Muscle layer of duodenum (tissue), 2 donors: ENCODE data around the gene HEMK1.

ENCODE experiments used
- H3K27ac ChIP-seq: one replicate; pipeline ENCODE4 v1.7.0; 2013; ENCODE audit warnings: mild to moderate bottlenecking, low read length
- H3K27me3 ChIP-seq: one replicate; pipeline ENCODE4 v1.7.0; 2013; ENCODE audit warnings: low read depth, mild to moderate bottlenecking, control low read depth, low read length
- H3K36me3 ChIP-seq, 2 donors: one replicate each; pipeline ENCODE4 v1.7.0; 2013; ENCODE audit warnings: low read length in 2 of 2, control low read depth in 1 of 2, mild to moderate bottlenecking in 1 of 2; ENCODE audit not compliant: insufficient read depth in 2 of 2, control insufficient read depth in 1 of 2
- H3K4me1 ChIP-seq, 2 donors: one replicate each; pipeline ENCODE4 v1.7.0; 2013; ENCODE audit warnings: low read length in 2 of 2, mild to moderate bottlenecking in 2 of 2, control low read depth in 1 of 2, moderate library complexity in 1 of 2; ENCODE audit not compliant: insufficient read depth in 2 of 2, control insufficient read depth in 1 of 2
- H3K4me3 ChIP-seq, 2 donors: one replicate each; pipeline ENCODE4 v1.7.0; 2013; ENCODE audit warnings: low read length in 2 of 2, low read depth in 1 of 2, mild to moderate bottlenecking in 1 of 2
- H3K9me3 ChIP-seq, 2 donors: one replicate each; pipeline ENCODE4 v1.7.0; 2013; ENCODE audit warnings: low read length in 2 of 2, control low read depth in 1 of 2, mild to moderate bottlenecking in 1 of 2; ENCODE audit not compliant: control insufficient read depth in 1 of 2
- donor health status: healthy.

The HEMK1 gene

DNA sequence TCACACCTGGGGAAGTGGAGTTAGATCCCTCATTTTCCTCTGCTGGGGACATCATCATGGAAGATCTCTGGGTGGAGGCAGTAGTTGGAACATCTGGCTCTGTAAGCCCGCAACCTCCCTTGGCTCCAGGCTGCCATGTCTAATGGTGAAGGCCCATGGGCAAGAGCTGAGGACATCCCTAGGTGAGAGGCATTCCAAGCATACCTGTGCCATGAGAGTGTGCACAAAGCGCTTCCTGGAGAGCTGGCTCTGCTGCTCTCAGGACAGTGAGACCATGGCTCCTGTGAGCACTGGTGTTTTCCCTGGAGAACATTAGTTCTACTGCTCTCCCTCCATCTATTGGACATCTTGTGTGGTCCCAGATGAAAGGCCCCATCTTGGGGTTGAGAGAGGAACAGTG is 55.3 kb downstream of the HEMK1 start:
- Histone ChIP-seq H3K27me3 (no peaks in the 10 kb centered on the region), H3K27ac (no peak overlapping the region), H3K4me3 (no peak overlapping the region), H3K9me3 (no peaks in the 10 kb centered on the region), H3K4me1 (peaks cover 0 to 3% of the 10 kb centered on the region in 2 donors), H3K36me3 (peaks cover 3 to 5% of the 10 kb centered on the region in 2 donors)

DNA sequence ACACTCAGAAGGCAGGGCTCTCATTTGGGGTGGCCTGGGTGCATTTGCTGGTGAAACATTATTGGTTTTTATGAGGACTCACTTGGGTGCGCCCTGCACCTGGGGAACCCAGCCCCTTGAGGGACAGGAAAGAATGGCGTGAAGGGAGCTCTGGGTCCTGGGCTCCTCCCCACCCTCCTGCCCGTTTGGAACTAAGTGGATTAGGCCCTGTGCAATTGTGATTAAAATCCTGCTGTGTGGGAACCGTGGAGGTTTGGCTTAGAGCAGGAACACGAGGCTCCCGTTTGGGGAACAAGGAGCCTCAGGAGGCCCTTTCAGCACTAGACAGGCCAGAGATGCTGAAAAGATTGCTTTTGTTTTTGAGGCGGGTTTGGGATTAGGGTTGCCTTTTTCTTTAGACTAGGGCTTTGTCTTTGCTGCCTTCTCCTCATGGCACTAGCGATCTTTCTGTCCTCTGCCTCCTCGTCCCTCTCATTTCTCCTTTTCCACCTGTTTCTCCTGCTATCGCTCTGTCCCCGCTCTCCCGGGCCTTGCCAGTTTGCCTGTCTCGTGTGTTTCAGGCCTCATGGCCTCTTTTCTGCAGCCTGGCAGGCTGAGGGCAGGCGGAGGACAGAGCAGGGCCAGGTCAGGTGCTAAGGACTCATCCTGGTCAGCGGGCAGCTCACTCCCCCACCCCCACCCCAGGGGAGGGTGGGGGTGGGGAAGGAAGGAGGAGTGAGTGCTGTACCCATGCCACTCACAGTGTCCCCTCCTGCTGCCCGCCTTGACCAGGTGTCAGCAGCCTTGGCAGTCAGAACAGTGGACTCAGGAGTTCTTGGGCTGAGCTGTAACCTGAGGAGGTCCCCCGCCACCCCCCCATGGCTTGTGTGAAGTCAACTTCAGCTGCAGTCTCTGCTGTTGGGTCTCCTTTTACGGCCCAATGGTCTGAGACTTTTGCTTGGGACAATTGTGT is 56.2 kb downstream of the HEMK1 start:
- H3K4me1 ChIP-seq: no peaks in the 10 kb centered on the region
- no peaks in the 10 kb centered on the region for H3K9me3 ChIP-seq
- no peak overlapping the region for H3K4me3 ChIP-seq
- no peak overlapping the region for H3K27ac ChIP-seq
- peaks cover 3 to 5% of the 10 kb centered on the region in 2 donors for H3K36me3 ChIP-seq
- H3K27me3 ChIP-seq: no peaks in the 10 kb centered on the region

DNA sequence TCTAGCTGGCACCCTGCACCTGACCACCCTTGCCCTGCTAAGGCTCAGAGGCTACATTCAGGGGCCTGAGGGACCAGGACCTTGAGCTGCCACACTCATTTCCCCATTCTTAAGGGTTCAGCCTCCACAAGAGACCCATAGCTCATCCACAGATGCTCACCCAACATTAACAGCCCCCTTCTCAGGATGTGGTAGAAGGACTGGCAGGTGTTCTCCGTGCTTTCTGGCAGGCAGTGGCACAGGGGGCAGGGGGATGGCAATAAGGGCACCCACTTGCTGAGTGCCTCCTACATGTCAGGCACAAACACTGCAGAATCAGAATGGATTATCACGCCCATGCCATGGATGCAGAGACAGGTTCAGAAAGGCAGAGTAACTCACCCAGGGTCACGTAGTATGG is 57.1 kb downstream of the HEMK1 start:
- H3K9me3 ChIP-seq: no peaks in the 10 kb centered on the region
- no peaks in the 10 kb centered on the region for H3K27me3 ChIP-seq
- H3K36me3 ChIP-seq: peaks cover 3 to 5% of the 10 kb centered on the region in 2 donors
- no peak overlapping the region for H3K27ac ChIP-seq
- H3K4me3 ChIP-seq: no peak overlapping the region
- H3K4me1 ChIP-seq: no peaks in the 10 kb centered on the region

- no peaks in the 10 kb centered on the region for H3K4me1 ChIP-seq
- H3K9me3 ChIP-seq: no peaks in the 10 kb centered on the region
- H3K4me3 ChIP-seq: no peak overlapping the region
- H3K36me3 ChIP-seq: peaks cover 0 to under 1% of the 10 kb centered on the region in 2 donors
- H3K27ac ChIP-seq: no peak overlapping the region
- H3K27me3 ChIP-seq: no peaks in the 10 kb centered on the region
Observed at GRCh38 chr3:50627407-50628051, 58.2 kb downstream of the HEMK1 start.

GRCh38 chr3:50628601-50629000 is 59.3 kb downstream of the HEMK1 start:
- Histone ChIP-seq H3K4me1 (no peaks in the 10 kb centered on the region), H3K27me3 (no peaks in the 10 kb centered on the region)

DNA sequence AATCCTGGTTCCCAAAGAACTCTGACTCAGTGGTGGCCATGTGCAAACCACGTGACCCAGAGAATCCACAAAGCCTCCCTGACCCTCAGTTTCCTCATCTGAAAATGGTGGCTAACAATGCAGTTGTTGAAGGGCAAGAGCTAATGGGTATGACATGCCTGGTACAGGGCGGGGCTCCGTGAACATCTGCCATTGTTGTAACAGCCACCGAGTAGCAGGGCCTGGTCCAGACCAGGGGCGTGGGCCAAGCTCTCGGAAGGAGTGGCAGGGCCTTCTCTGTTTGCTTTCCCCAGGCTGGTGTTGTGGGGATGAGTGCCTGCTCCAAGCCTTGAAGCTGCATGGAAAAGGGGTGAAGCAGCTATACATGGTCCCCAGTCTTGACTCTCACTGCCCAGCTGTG is 61.1 kb downstream of the HEMK1 start:
- Histone ChIP-seq H3K36me3 (no peaks in the 10 kb centered on the region), H3K4me1 (no peaks in the 10 kb centered on the region), H3K27ac (no peak overlapping the region), H3K4me3 (no peak overlapping the region), H3K9me3 (no peaks in the 10 kb centered on the region), H3K27me3 (no peaks in the 10 kb centered on the region)

More at GRCh38 chr3:50628601-50629000, 59.3 kb downstream of the HEMK1 start:
- no peak overlapping the region for H3K27ac ChIP-seq
- no peaks in the 10 kb centered on the region for H3K9me3 ChIP-seq
- no peak overlapping the region for H3K4me3 ChIP-seq
- H3K36me3 ChIP-seq: no peaks in the 10 kb centered on the region

DNA sequence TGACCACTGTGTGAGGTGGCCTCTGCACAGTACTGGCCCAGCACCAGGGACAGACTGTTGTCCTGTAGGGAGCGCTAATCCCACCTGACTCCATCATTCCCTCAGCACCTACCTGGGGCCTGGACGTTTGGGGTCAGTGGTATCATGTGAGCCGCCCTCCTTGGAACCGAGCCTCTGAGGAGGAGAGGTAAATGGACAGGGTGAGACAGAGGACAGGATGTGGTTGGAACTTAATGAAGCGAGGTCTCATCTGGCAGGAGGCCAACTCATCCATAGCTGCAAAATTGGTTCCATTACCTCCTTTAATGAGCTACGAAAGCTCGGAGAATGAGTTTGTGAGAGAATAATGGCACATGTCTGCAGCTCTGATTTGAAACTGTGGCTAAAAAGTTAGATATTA is 61.6 kb downstream of the HEMK1 start:
- no peak overlapping the region for H3K4me3 ChIP-seq
- H3K4me1 ChIP-seq: no peaks in the 10 kb centered on the region

GRCh38 chr3:50632450-50632849 is 63.1 kb downstream of the HEMK1 start:
- Histone ChIP-seq H3K9me3 (no peaks in the 10 kb centered on the region), H3K36me3 (no peaks in the 10 kb centered on the region), H3K4me3 (no peak overlapping the region), H3K4me1 (peaks cover 0 to 6% of the 10 kb centered on the region in 2 donors), H3K27ac (no peak overlapping the region), H3K27me3 (no peaks in the 10 kb centered on the region)

More for the DNA sequence above, 61.6 kb downstream of the HEMK1 start:
- H3K27me3 ChIP-seq: no peaks in the 10 kb centered on the region
- no peaks in the 10 kb centered on the region for H3K9me3 ChIP-seq
- no peaks in the 10 kb centered on the region for H3K36me3 ChIP-seq
- H3K27ac ChIP-seq: no peak overlapping the region

DNA sequence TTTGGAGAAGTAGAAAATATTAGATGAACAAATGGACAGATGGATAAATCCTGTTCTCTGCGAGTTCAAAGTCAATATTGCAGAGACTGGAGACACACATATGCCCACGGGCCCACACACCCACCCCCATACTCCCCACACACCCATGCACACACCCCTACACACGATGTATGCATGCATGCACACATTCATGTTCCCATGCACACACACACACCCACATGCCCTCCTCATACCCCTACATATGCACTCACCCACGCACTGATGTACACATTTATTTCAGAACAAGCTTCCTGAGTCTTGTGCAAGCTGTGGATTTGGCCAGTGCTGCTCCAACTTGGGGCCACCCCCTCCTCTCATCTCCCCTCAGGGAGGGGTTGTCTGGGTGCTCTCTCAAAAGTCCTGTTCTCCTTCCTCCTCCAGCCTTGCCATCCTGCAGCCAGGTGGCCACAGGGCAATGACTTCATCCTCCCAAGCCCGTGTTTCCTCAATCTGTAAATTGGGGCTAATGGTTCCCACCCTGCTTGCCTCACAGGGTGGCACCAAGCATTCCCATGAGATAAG is 64.0 kb downstream of the HEMK1 start:
- H3K27ac ChIP-seq: no peak overlapping the region
- H3K4me1 ChIP-seq: peaks cover 0 to 6% of the 10 kb centered on the region in 2 donors

DNA sequence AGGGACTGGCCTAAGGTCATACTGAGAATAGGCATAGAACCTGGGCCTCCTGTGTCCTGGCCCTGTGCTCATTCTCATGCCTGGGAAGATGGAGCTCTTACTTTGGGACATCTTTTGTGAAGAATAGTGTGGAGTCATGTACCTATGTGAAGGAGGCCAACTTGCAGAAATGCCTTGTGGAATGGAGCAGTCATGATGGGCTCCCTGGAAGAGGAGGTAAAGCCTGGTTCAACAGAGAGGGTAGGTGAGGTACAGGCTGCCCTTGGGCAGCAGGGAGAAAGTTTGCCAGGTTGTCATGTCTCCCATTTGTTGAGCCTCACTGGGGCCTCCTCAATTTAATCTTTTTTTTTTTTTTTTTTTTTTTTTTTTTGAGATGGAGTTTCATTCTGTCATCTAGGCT is 65.7 kb downstream of the HEMK1 start:
- peaks cover 0 to 2% of the 10 kb centered on the region in 2 donors for H3K36me3 ChIP-seq
- no peaks in the 10 kb centered on the region for H3K9me3 ChIP-seq
- H3K27ac ChIP-seq: no peak overlapping the region
- no peak overlapping the region for H3K4me3 ChIP-seq
- peaks cover 0 to 6% of the 10 kb centered on the region in 2 donors for H3K4me1 ChIP-seq
- no peaks in the 10 kb centered on the region for H3K27me3 ChIP-seq

More for the DNA sequence above, 64.0 kb downstream of the HEMK1 start:
- no peaks in the 10 kb centered on the region for H3K27me3 ChIP-seq
- no peak overlapping the region for H3K4me3 ChIP-seq
- no peaks in the 10 kb centered on the region for H3K9me3 ChIP-seq
- H3K36me3 ChIP-seq: no peaks in the 10 kb centered on the region

DNA sequence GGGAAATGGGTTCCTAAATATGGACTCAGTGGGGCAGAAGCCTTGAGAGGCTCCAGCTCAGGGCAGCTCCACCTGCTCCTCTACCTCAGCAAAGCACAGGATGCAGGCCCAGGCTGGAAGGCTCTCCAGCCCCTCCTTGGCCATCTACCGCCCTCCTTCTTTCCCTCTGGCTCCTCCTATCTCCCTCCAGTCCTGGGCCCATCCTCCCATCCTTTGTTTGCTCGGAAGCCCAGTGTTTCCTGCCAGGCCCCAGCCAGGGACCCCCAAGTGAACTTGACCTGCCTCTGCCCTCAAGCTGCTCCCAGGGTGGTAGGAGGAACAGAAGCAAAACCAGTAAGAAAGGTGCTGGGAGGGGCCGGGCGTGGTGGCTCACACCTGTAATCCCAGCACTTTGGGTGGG is 67.7 kb downstream of the HEMK1 start:
- no peak overlapping the region for H3K4me3 ChIP-seq
- H3K36me3 ChIP-seq: peaks cover 13 to 21% of the 10 kb centered on the region in 2 donors
- H3K4me1 ChIP-seq: peaks cover 0 to 6% of the 10 kb centered on the region in 2 donors
- no peak overlapping the region for H3K27ac ChIP-seq
- no peaks in the 10 kb centered on the region for H3K27me3 ChIP-seq
- H3K9me3 ChIP-seq: no peaks in the 10 kb centered on the region
